HepG2 (cell line): ENCODE measurements around the gene GAL3ST2. TPM values are rescaled to one million over a fixed set of nuclear protein-coding genes. Genes with fewer than 3 reads are reported as not detected.

Source experiments
- ATAC-seq: fragments of 200-7000 bp; cut with Tn5 transposase; 3 replicates; pipeline ENCODE4 v1.9.1; 2020; ENCODE audit warnings: mild to moderate bottlenecking, moderate library complexity
- BruUV-seq: library from RNA; stranded (reverse); fragments of 400-500 nt; replicated peaks from 2 replicates; lab custom pipeline; 2021; lab: Mats Ljungman, UMichigan
- CTCF ChIA-PET: fragments of 300-600 bp; formaldehyde crosslinking; extraction: SDS; loops from one replicate; lab custom pipeline; 2021; ENCODE audit warnings: low total read pairs, inconsistent platforms, low intra/inter-chr PET ratio; lab: Yijun Ruan, JAX
- POLR2A ChIA-PET: fragments of 350-600 bp; sonication (Branson Sonifier 250); formaldehyde crosslinking; loops from one replicate; lab custom pipeline; 2020; ENCODE audit warnings: antibody characterized with exemption, inconsistent platforms; lab: Yijun Ruan, JAX
- DNase-seq: peaks from one replicate; pipeline ENCODE4 v3.0.0-alpha.2; 2015; ENCODE audit warnings: low spot score
- FAIRE-seq: peaks from 3 replicates; lab custom pipeline; 2011; peaks lifted over from hg19 to GRCh38; lab: Jason Lieb, UNC
- H2AFZ ChIP-seq: one replicate; pipeline ENCODE4 v1.6.1; 2011; ENCODE audit warnings: low read length, inconsistent platforms
- H3K27ac ChIP-seq: fragments of 300-600 bp; 3 replicates; pipeline ENCODE4 v1.8.0; 2011; ENCODE audit warnings: mixed run types, mild to moderate bottlenecking, mixed read lengths, low read length, inconsistent platforms; ENCODE audit not compliant: insufficient read depth; ENCODE audit errors: extremely low read length
- H3K27me3 ChIP-seq, 2 experiments: fragments of 200-600 bp in 1 of 2; 2 replicates in 1 of 2; 3 replicates in 1 of 2; pipeline versions ENCODE4 v1.6.0 to v1.8.0; 2011; ENCODE audit warnings: low read length in 2 of 2, mild to moderate bottlenecking in 2 of 2, moderate library complexity in 2 of 2, inconsistent platforms in 1 of 2; ENCODE audit not compliant: insufficient read depth in 2 of 2, control insufficient read depth in 1 of 2
- H3K36me3 ChIP-seq, 2 experiments: fragments of 200-600 bp in 1 of 2; replicated peaks in 1 of 2; 2 replicates in 1 of 2; 3 replicates in 1 of 2; pipeline versions ENCODE4 v1.5.1 to v1.8.0; 2011; ENCODE audit warnings: low read length in 2 of 2, inconsistent platforms in 1 of 2; ENCODE audit not compliant: insufficient read depth in 2 of 2, control insufficient read depth in 1 of 2
- H3K4me1 ChIP-seq: 2 replicates; pipeline ENCODE4 v1.5.1; 2012; ENCODE audit warnings: low read length, inconsistent platforms; ENCODE audit not compliant: insufficient read depth
- H3K4me2 ChIP-seq: 2 replicates; pipeline ENCODE4 v1.6.0; 2011; ENCODE audit warnings: low read depth, low read length, inconsistent platforms
- H3K4me3 ChIP-seq, 3 experiments: fragments of 200-600 bp in 1 of 3; sonication (generic), shearing (Covaris generic) in 1 of 3; replicated peaks in 1 of 3; 2 replicates each; pipeline ENCODE4 v1.5.1; 2011 to 2016; ENCODE audit warnings: low read length in 3 of 3, inconsistent platforms in 2 of 3, low read depth in 2 of 3, mild to moderate bottlenecking in 2 of 3, control low read depth in 1 of 3, mixed read lengths in 1 of 3; ENCODE audit not compliant: insufficient read depth in 1 of 3
- H3K79me2 ChIP-seq: one replicate; pipeline ENCODE4 v1.6.1; 2011; ENCODE audit warnings: low read length, inconsistent platforms; ENCODE audit not compliant: insufficient read depth
- H3K9ac ChIP-seq: 2 replicates; pipeline ENCODE4 v1.6.0; 2011; ENCODE audit warnings: mild to moderate bottlenecking, low read depth, low read length, inconsistent platforms; ENCODE audit not compliant: insufficient read depth
- H3K9me3 ChIP-seq: 2 replicates; pipeline ENCODE4 v1.5.1; 2012; ENCODE audit warnings: mild to moderate bottlenecking, low read length
- H4K20me1 ChIP-seq: 2 replicates; pipeline ENCODE4 v1.6.0; 2011; ENCODE audit warnings: inconsistent platforms, mild to moderate bottlenecking, low read length, moderate library complexity; ENCODE audit not compliant: insufficient read depth
- ARNTL ChIP-seq: sonication (generic); formaldehyde crosslinking; IDR thresholded peaks from 2 replicates; pipeline ENCODE4 v1.4.0; 2020; ENCODE audit warnings: mild to moderate bottlenecking, missing genetic modification reagents
- E2F1 ChIP-seq: sonication (generic); formaldehyde crosslinking; IDR thresholded peaks from 2 replicates; pipeline ENCODE4 v1.5.0; 2020; ENCODE audit warnings: missing genetic modification reagents
- GABPA ChIP-seq, 2 experiments: IDR thresholded peaks; 2 replicates each; pipeline ENCODE4 v1.6.1; 2011 to 2016; ENCODE audit warnings: low read depth in 2 of 2, low read length in 1 of 2, missing biosample characterization in 1 of 2, missing genetic modification characterization in 1 of 2
- MTA1 ChIP-seq: sonication (generic); formaldehyde crosslinking; IDR thresholded peaks from 2 replicates; pipeline ENCODE4 v1.4.0; 2020; ENCODE audit warnings: missing genetic modification reagents, mild to moderate bottlenecking, borderline replicate concordance
- POLR2AphosphoS2 ChIP-seq: IDR thresholded peaks from 2 replicates; pipeline ENCODE4 v1.6.1; 2011; ENCODE audit warnings: low read depth, low read length, improper control_type of control experiment
- RARG ChIP-seq: sonication (generic); formaldehyde crosslinking; IDR thresholded peaks from 2 replicates; pipeline ENCODE4 v1.4.0; 2020; ENCODE audit warnings: low read depth, mild to moderate bottlenecking, missing genetic modification reagents
- SRSF1 ChIP-seq: fragments of 200-400 bp; formaldehyde crosslinking; optimal IDR thresholded peaks from 2 replicates; pipeline ENCODE3; 2017; ENCODE audit warnings: mild to moderate bottlenecking, low read depth, low read length, moderate library complexity
- SRY ChIP-seq: sonication (generic); formaldehyde crosslinking; IDR thresholded peaks from 2 replicates; pipeline ENCODE4 v1.8.0; 2022; ENCODE audit warnings: mild to moderate bottlenecking, missing genetic modification reagents
- TEF ChIP-seq: sonication (generic); formaldehyde crosslinking; IDR thresholded peaks from 2 replicates; pipeline ENCODE4 v1.5.0; 2020; ENCODE audit warnings: missing genetic modification reagents
- THAP11 ChIP-seq: IDR thresholded peaks from 2 replicates; pipeline ENCODE4 v1.6.1; 2016; ENCODE audit warnings: missing biosample characterization, missing genetic modification reagents
- TOE1 ChIP-seq: sonication (generic); formaldehyde crosslinking; IDR thresholded peaks from 2 replicates; pipeline ENCODE4 v1.4.0; 2020; ENCODE audit warnings: mild to moderate bottlenecking, missing genetic modification reagents
- XRCC5 ChIP-seq: fragments of 200-400 bp; formaldehyde crosslinking; optimal IDR thresholded peaks from 2 replicates; pipeline ENCODE3; 2017; ENCODE audit warnings: mild to moderate bottlenecking, low read length
- ZBTB26 ChIP-seq: IDR thresholded peaks from 2 replicates; pipeline ENCODE4 v1.6.1; 2016; ENCODE audit warnings: missing compliant biosample characterization, missing genetic modification reagents, borderline replicate concordance
- ZBTB7A ChIP-seq: sonication (generic); formaldehyde crosslinking; IDR thresholded peaks from 2 replicates; pipeline ENCODE4 v1.8.0; 2022; ENCODE audit warnings: mild to moderate bottlenecking, missing genetic modification reagents
- ZNF263 ChIP-seq: sonication (generic); formaldehyde crosslinking; IDR thresholded peaks from 2 replicates; pipeline ENCODE4 v1.4.0; 2020; ENCODE audit warnings: missing genetic modification reagents
- ZNF772 ChIP-seq: sonication (generic); formaldehyde crosslinking; IDR thresholded peaks from 2 replicates; pipeline ENCODE4 v1.5.0; 2020; ENCODE audit warnings: mild to moderate bottlenecking, missing genetic modification reagents
- ZNF800 ChIP-seq: sonication (generic); formaldehyde crosslinking; IDR thresholded peaks from 2 replicates; pipeline ENCODE4 v1.4.0; 2020; ENCODE audit warnings: missing genetic modification reagents
- ZNF839 ChIP-seq: sonication (generic); formaldehyde crosslinking; IDR thresholded peaks from 2 replicates; pipeline ENCODE4 v1.4.0; 2020; ENCODE audit warnings: missing genetic modification reagents, mild to moderate bottlenecking, borderline replicate concordance
- WGBS: methylation state at CpG from one replicate; pipeline ENCODE4 v1.1.6; 2017; ENCODE audit warnings: low lambda C conversion rate; 5-methylcytosine and 5-hydroxymethylcytosine counted together
- in situ Hi-C: cut with HindIII; loops from 2 replicates; pipeline ENCODE4 v1.10.0; 2017; ENCODE audit warnings: low pct_unique_long_range_greater_than_20kb; ENCODE audit not compliant: extremely low pct_ligation_motif_present
- intact Hi-C: fragments of 100-400 bp; cut with micrococcal nuclease; formaldehyde crosslinking; loops from one replicate; pipeline ENCODE4 v1.10.0; 2022; ENCODE audit not compliant: unreplicated experiment
- polyA plus RNA-seq, 8 experiments: library from polyadenylated mRNA; depleted of rRNA in 3 of 8; stranded (reverse) in 7 of 8; unstranded in 1 of 8; fragments of >200 nt; fragmentation: Illumina TruSeq in 4 of 8; extraction: Trizol in 4 of 8; gene quantifications; 2 replicates each; pipeline versions ENCODE4 v1.2.1 to v1.2.3, GENCODE V29; 2011 to 2016; ENCODE audit warnings: low read depth in 4 of 8, missing spikeins in 1 of 8, mixed read lengths in 1 of 8; ENCODE audit not compliant: insufficient read depth in 1 of 8
- total RNA-seq, 5 experiments: library from RNA; depleted of rRNA; stranded (reverse); fragments of >200 nt; fragmentation: Illumina TruSeq; extraction: Trizol; gene quantifications; 2 replicates each; pipeline ENCODE4 v1.2.3, GENCODE V29; 2016; ENCODE audit warnings: low read depth in 1 of 5

The GAL3ST2 gene
- total and polyA plus RNA-seq, 2 of the 13 experiments (the other 11 are each of a cell fraction or from before 2014, with no cell fraction given) = 0.17 to 0.20 TPM

- peak; percentile 44 for DNase-seq
- H3K4me3 ChIP-seq = peak overlapping the region; percentile 51 to 68 (median 54)
- no peak for TF ChIP-seq ZBTB26
- TF ChIP-seq TOE1 (CRISPR knock-in tag) = no peak
- TF ChIP-seq THAP11 (CRISPR knock-in tag) = 0 out of 2 replicates have a peak, but pooled peaks have one; percentile 18
- TF ChIP-seq SRY (CRISPR knock-in tag) = no peak
- 0 out of 2 replicates have a peak, but pooled peaks have one; percentile 49 for TF ChIP-seq ZNF839 (CRISPR knock-in tag)
- 0 out of 2 replicates have a peak, but pooled peaks have one; percentile 30 for TF ChIP-seq ZNF263 (CRISPR knock-in tag)
- no peak for TF ChIP-seq ARNTL (CRISPR knock-in tag)
- no peak for TF ChIP-seq ZNF800
- TF ChIP-seq GABPA (IDR thresholded peaks at IDR 0.05; ENCODE audit: low read depth, low read length) = peak; percentile 73
- peak; percentile 49 for TF ChIP-seq GABPA (CRISPR knock-in tag; IDR thresholded peaks at IDR 0.05; ENCODE audit: low read depth)
- no peak for TF ChIP-seq TEF
- TF ChIP-seq ZNF772 (CRISPR knock-in tag) = peak; percentile 60; the same call in 1 of the 2 replicates
- TF ChIP-seq XRCC5 = peak; percentile 29
- no peak for TF ChIP-seq ZBTB7A (CRISPR knock-in tag)
- TF ChIP-seq MTA1 (CRISPR knock-in tag) = peak; percentile 69; the same call in 1 of the 2 replicates
- peak; percentile 41 for TF ChIP-seq SRSF1
- TF ChIP-seq RARG = no peak
- TF ChIP-seq POLR2AphosphoS2 = no peak
- TF ChIP-seq E2F1 (CRISPR knock-in tag) = no peak
These were observed 22.3 kb downstream of the GAL3ST2 start for GRCh38 chr2:241798631-241799521.

More at GRCh38 chr2:241798631-241799521, 22.3 kb downstream of the GAL3ST2 start:
- Histone ChIP-seq H3K9me3 (no peaks in the 10 kb centered on the region), H3K79me2 (no peaks in the 10 kb centered on the region), H4K20me1 (no peaks in the 10 kb centered on the region), H3K27me3 (no peaks in the 10 kb centered on the region; a peak in 1 of 5 replicates), H3K27ac (peak overlapping the region; percentile 12), H3K4me1 (peaks cover 24% of the 10 kb centered on the region), H2AFZ (no peak overlapping the region), H3K9ac (peak overlapping the region; percentile 69), H3K4me2 (peak overlapping the region; percentile 69), H3K36me3 (no peaks in the 10 kb centered on the region)
- no peak for FAIRE-seq
- ATAC-seq = peak; percentile 59
- CTCF ChIA-PET = no interaction called here
- in situ Hi-C loops = no loop called here
- TSS peak; percentile 48 for BruUV-seq
- 70% methylated on average over 13 of the region's 21 CpGs for WGBS
- POLR2A ChIA-PET = interaction anchor here (0.6 to 2.2 kb wide), 5 partner anchors 10 to 96 kb away, joined by 3 to 8 read pairs (median 3); no protein-coding TSS in a partner anchor
- intact Hi-C loops = no loop called here
